A549 (cell line): ENCODE results near the gene RASL10A. TPM values are rescaled to one million over a fixed set of nuclear protein-coding genes. Genes with fewer than 3 reads are reported as not detected.

Experiments used
- ATAC-seq, 2 experiments: fragments of 200-7000 bp in 1 of 2; fragments of >200 bp in 1 of 2; cut with Nextera tagmentation in 1 of 2; cut with Tn5 transposase in 1 of 2; 3 replicates each; pipeline versions ENCODE4 v1.8.0 to v1.9.1; 2018 to 2020; ENCODE audit warnings: mild to moderate bottlenecking in 1 of 2, moderate library complexity in 1 of 2
- CTCF ChIA-PET: fragments of 300-600 bp; sonication (Branson Sonifier 250); formaldehyde crosslinking; extraction: SDS; loops from one replicate; lab custom pipeline; 2021; ENCODE audit warnings: antibody characterized with exemption, inconsistent platforms; lab: Yijun Ruan, JAX
- POLR2A ChIA-PET: fragments of 350-600 bp; formaldehyde crosslinking; extraction: SDS; loops from one replicate; lab custom pipeline; 2021; ENCODE audit warnings: antibody characterized with exemption, inconsistent platforms; lab: Yijun Ruan, JAX
- DNase-seq, 2 experiments: peaks; one replicate each; pipeline versions ENCODE4 v3.0.0 to v3.0.0-alpha.2; 2011 to 2016; ENCODE audit warnings: low read depth in 1 of 2, low spot score in 1 of 2
- FAIRE-seq: peaks from 2 replicates; lab custom pipeline; 2011; peaks lifted over from hg19 to GRCh38; lab: Jason Lieb, UNC
- H3K27ac ChIP-seq, 2 experiments: fragments of >200 bp; sonication (Bioruptor Twin); formaldehyde crosslinking; 3 replicates each; pipeline ENCODE4 v1.5.1; 2016 to 2017
- H3K4me1 ChIP-seq: fragments of >200 bp; sonication (Bioruptor Twin); formaldehyde crosslinking; 3 replicates; pipeline ENCODE4 v1.6.1; 2016
- H3K4me2 ChIP-seq: fragments of >200 bp; sonication (Bioruptor Twin); formaldehyde crosslinking; 3 replicates; pipeline ENCODE4 v1.6.1; 2016
- H3K4me3 ChIP-seq: fragments of >200 bp; sonication (Bioruptor Twin); formaldehyde crosslinking; 3 replicates; pipeline ENCODE4 v1.5.1; 2016
- H3K9me3 ChIP-seq: fragments of >200 bp; sonication (Bioruptor Twin); formaldehyde crosslinking; 3 replicates; pipeline ENCODE4 v1.6.1; 2016
- ATOH8 ChIP-seq: fragments of 250-450 bp; sonication (Bioruptor Pico); IDR thresholded peaks from 2 replicates; pipeline ENCODE4 v1.5.0; 2020; ENCODE audit warnings: low read depth, mild to moderate bottlenecking, moderate library complexity
- CBX2 ChIP-seq: fragments of 200-600 bp; sonication (generic); IDR thresholded peaks from 2 replicates; pipeline ENCODE4 v1.6.1; 2016; ENCODE audit warnings: low read depth, mild to moderate bottlenecking, borderline replicate concordance
- CBX8 ChIP-seq: fragments of 200-600 bp; sonication (generic); IDR thresholded peaks from 2 replicates; pipeline ENCODE4 v1.6.1; 2016
- E2F6 ChIP-seq: IDR thresholded peaks from 2 replicates; pipeline ENCODE4 v1.6.1; 2012; ENCODE audit warnings: low read depth, borderline replicate concordance
- EP300 ChIP-seq, 2 experiments: fragments of >200 bp; sonication (Bioruptor Twin); formaldehyde crosslinking; IDR thresholded peaks; 2 replicates in 1 of 2; 3 replicates in 1 of 2; pipeline ENCODE4 v1.6.1; 2016 to 2017
- ESRRA ChIP-seq: fragments of 150-350 bp; IDR thresholded peaks from 2 replicates; pipeline ENCODE4 v1.6.1; 2014; ENCODE audit warnings: mild to moderate bottlenecking, low read length, borderline replicate concordance
- FOSB ChIP-seq: fragments of 250-450 bp; sonication (Bioruptor Pico); IDR thresholded peaks from 2 replicates; pipeline ENCODE4 v1.5.0; 2020; ENCODE audit warnings: mild to moderate bottlenecking, moderate library complexity
- JUNB ChIP-seq: fragments of >200 bp; sonication (Bioruptor Twin); formaldehyde crosslinking; IDR thresholded peaks from 2 replicates; pipeline ENCODE4 v1.6.1; 2016
- KDM1A ChIP-seq: fragments of 200-600 bp; sonication (generic); IDR thresholded peaks from 2 replicates; pipeline ENCODE4 v1.6.1; 2016; ENCODE audit warnings: low read depth, mild to moderate bottlenecking
- KDM5A ChIP-seq: fragments of 200-600 bp; sonication (generic); IDR thresholded peaks from 2 replicates; pipeline ENCODE4 v1.6.1; 2016; ENCODE audit warnings: antibody characterized with exemption, mild to moderate bottlenecking
- MAZ ChIP-seq: fragments of 150-350 bp; IDR thresholded peaks from 2 replicates; pipeline ENCODE4 v1.6.1; 2014; ENCODE audit warnings: antibody characterized with exemption, low read depth, low read length, borderline replicate concordance
- NR3C1 ChIP-seq: fragments of >200 bp; sonication (Bioruptor Twin); formaldehyde crosslinking; IDR thresholded peaks from 3 replicates; pipeline ENCODE4 v1.6.1; 2017
- PHF8 ChIP-seq: fragments of 200-600 bp; sonication (generic); IDR thresholded peaks from 2 replicates; pipeline ENCODE4 v1.6.1; 2016; ENCODE audit warnings: low read depth, mild to moderate bottlenecking, antibody characterized with exemption, moderate library complexity, borderline replicate concordance
- RAD21 ChIP-seq, 2 experiments: fragments of >200 bp in 1 of 2; sonication (Bioruptor Twin) in 1 of 2; formaldehyde crosslinking in 1 of 2; IDR thresholded peaks in 1 of 2; conservative IDR thresholded peaks in 1 of 2; 2 replicates in 1 of 2; 3 replicates in 1 of 2; pipeline ENCODE4 v1.6.1; 2012 to 2018; ENCODE audit warnings: inconsistent platforms in 1 of 2
- RCOR1 ChIP-seq: fragments of 150-350 bp; IDR thresholded peaks from 2 replicates; pipeline ENCODE4 v1.6.1; 2014; ENCODE audit warnings: antibody characterized with exemption, low read length, low read depth
- REST ChIP-seq: fragments of 200-600 bp; sonication (generic); IDR thresholded peaks from 2 replicates; pipeline ENCODE4 v1.6.1; 2016; ENCODE audit warnings: antibody characterized with exemption, mild to moderate bottlenecking, moderate library complexity
- SMC3 ChIP-seq: fragments of >200 bp; sonication (Bioruptor Twin); formaldehyde crosslinking; IDR thresholded peaks from 3 replicates; pipeline ENCODE4 v1.6.1; 2018; ENCODE audit warnings: inconsistent platforms
- SREBF2 ChIP-seq: fragments of 450-650 bp; IDR thresholded peaks from 2 replicates; pipeline ENCODE4 v1.6.1; 2014; ENCODE audit warnings: mild to moderate bottlenecking, moderate library complexity
- TFCP2L1 ChIP-seq: fragments of 250-450 bp; sonication (Bioruptor Pico); IDR thresholded peaks from 2 replicates; pipeline ENCODE4 v1.5.0; 2021; ENCODE audit warnings: mild to moderate bottlenecking
- ZC3H11A ChIP-seq: fragments of 450-650 bp; IDR thresholded peaks from 2 replicates; pipeline ENCODE4 v1.6.1; 2014; ENCODE audit warnings: antibody characterized with exemption, mild to moderate bottlenecking
- WGBS: methylation state at CpG from one replicate; pipeline ENCODE4 v1.1.6; 2017; ENCODE audit errors: missing lambda C conversion rate; 5-methylcytosine and 5-hydroxymethylcytosine counted together
- polyA plus RNA-seq, 4 experiments: library from polyadenylated mRNA; depleted of rRNA in 3 of 4; stranded (reverse); fragments of >200 nt; fragmentation: RNase III in 1 of 4; extraction: RNeasy Plus Mini Kit Qiagen cat#74134 plus additional on column Dnase treatment in 1 of 4; gene quantifications; 2 replicates in 3 of 4; 3 replicates in 1 of 4; pipeline ENCODE4 v1.2.3, GENCODE V29; 2011 to 2017

Gene RASL10A
- polyA plus RNA-seq, 2 of the 4 experiments (the other 2 are of a cell fraction), result 0.08 to 0.25 TPM

GRCh38 chr22:29298641-29299040 is 16.9 kb downstream of the RASL10A start:
- Histone ChIP-seq H3K4me2 (no peak overlapping the region), H3K27ac (no peak overlapping the region), H3K9me3 (no peaks in the 10 kb centered on the region), H3K4me3 (no peak overlapping the region), H3K4me1 (peaks cover 7% of the 10 kb centered on the region; the same call in 2 of the 3 replicates)
- TF ChIP-seq REST, result no peak
- no peak for TF ChIP-seq SREBF2
- no peak for TF ChIP-seq NR3C1
- no peak for TF ChIP-seq E2F6
- ATAC-seq, result no peak
- 90% methylated on average over 8 of the region's 8 CpGs for WGBS
- no peak for FAIRE-seq
- ChIA-PET CTCF (interaction anchor here (0.6 kb wide), 1 partner anchor 470 kb away, joined by 3 read pairs; no protein-coding TSS in a partner anchor), POLR2A (no interaction called here)
- DNase-seq, result no peak

GRCh38 chr22:29292379-29292778 is 23.1 kb downstream of the RASL10A start:
- FAIRE-seq, result no peak
- ATAC-seq, result no peak
- CTCF ChIA-PET, result interaction anchor here (0.6 to 1.0 kb wide), 2 partner anchors 13 to 67 kb away, joined by 3 read pairs; no protein-coding TSS in a partner anchor

GRCh38 chr22:29291215-29291614 is 24.3 kb downstream of the RASL10A start:
- TF ChIP-seq PHF8 (no peak), EP300 (IDR thresholded peaks at IDR 0.05) (no peak)
- ChIA-PET CTCF (interaction anchor here (1.9 kb wide), 1 partner anchor 14 kb away, joined by 4 read pairs; no protein-coding TSS in a partner anchor), POLR2A (no interaction called here)
- Histone ChIP-seq H3K4me3 (no peak overlapping the region), H3K4me2 (no peak overlapping the region), H3K4me1 (no peaks in the 10 kb centered on the region; the same call in 2 of the 3 replicates), H3K27ac (no peak overlapping the region), H3K9me3 (no peaks in the 10 kb centered on the region)
- FAIRE-seq, result no peak
- 0 out of 6 replicates have a peak, but pooled peaks of 1 of the 2 experiments have one; percentile 48 for ATAC-seq
- no peak for DNase-seq
- 75% methylated on average over 7 of the region's 7 CpGs for WGBS

More at GRCh38 chr22:29292379-29292778, 23.1 kb downstream of the RASL10A start:
- Histone ChIP-seq H3K4me3 (no peak overlapping the region), H3K27ac (no peak overlapping the region), H3K9me3 (no peaks in the 10 kb centered on the region), H3K4me1 (no peaks in the 10 kb centered on the region; the same call in 2 of the 3 replicates), H3K4me2 (no peak overlapping the region)
- POLR2A ChIA-PET, result no interaction called here
- no peak for DNase-seq
- TF ChIP-seq RCOR1 (no peak), ATOH8 (no peak), JUNB (no peak), KDM5A (no peak), ZC3H11A (no peak), ESRRA (no peak), FOSB (no peak), RAD21 (conservative IDR thresholded peaks at IDR 0.05 in 1 of 2, IDR thresholded peaks at IDR 0.05 in 1 of 2) (no peak), SMC3 (no peak), CBX2 (no peak), KDM1A (no peak), TFCP2L1 (CRISPR knock-in tag) (no peak), MAZ (no peak), CBX8 (no peak)
